CD4-positive, alpha-beta T cell (primary cell): ENCODE measurements around the gene LMNB1. TPM values are rescaled to one million over a fixed set of nuclear protein-coding genes. Genes with fewer than 3 reads are reported as not detected.

Source experiments
- ATAC-seq: fragments of 200-7000 bp; cut with Tn5 transposase; one replicate; pipeline ENCODE4 v1.10.0; 2022; ENCODE audit warnings: mild to moderate bottlenecking; ENCODE audit not compliant: poor library complexity
- CTCF ChIA-PET: fragments of 350-600 bp; sonication (Branson Sonifier 250); formaldehyde crosslinking; loops from one replicate; lab custom pipeline; 2021; ENCODE audit warnings: antibody characterized with exemption, inconsistent platforms; lab: Charles Lee
- POLR2A ChIA-PET: fragments of 350-600 bp; sonication (Branson Sonifier 250); formaldehyde crosslinking; loops from one replicate; lab custom pipeline; 2021; ENCODE audit warnings: antibody characterized with exemption, inconsistent platforms; lab: Charles Lee
- DNase-seq, 14 experiments: peaks; one replicate each; pipeline ENCODE4 v3.0.0-alpha.2; 2013 to 2020; ENCODE audit warnings: mixed read lengths in 2 of 14
- H3K27ac ChIP-seq, 2 donors: one replicate each; pipeline versions ENCODE4 v1.5.1 to v1.7.0; 2013; ENCODE audit warnings: low read length in 2 of 2, low read depth in 1 of 2, mild to moderate bottlenecking in 1 of 2
- H3K27me3 ChIP-seq, 2 experiments: 1 replicate in 1 of 2; 2 replicates in 1 of 2; pipeline versions ENCODE4 v1.6.1 to v1.7.0; 2013; ENCODE audit warnings: low read length in 2 of 2, control low read depth in 1 of 2, mild to moderate bottlenecking in 1 of 2, moderate library complexity in 1 of 2; ENCODE audit not compliant: insufficient read depth in 2 of 2, control insufficient read depth in 1 of 2
- H3K36me3 ChIP-seq: one replicate; pipeline ENCODE4 v1.6.1; 2013; ENCODE audit warnings: low read length, control low read depth; ENCODE audit not compliant: insufficient read depth
- H3K4me1 ChIP-seq: one replicate; pipeline ENCODE4 v1.6.1; 2013; ENCODE audit warnings: low read length, control low read depth; ENCODE audit not compliant: insufficient read depth
- H3K4me3 ChIP-seq: one replicate; pipeline ENCODE4 v1.5.1; 2013; ENCODE audit warnings: mild to moderate bottlenecking, low read length, moderate library complexity
- H3K9me3 ChIP-seq, 2 experiments: 1 replicate in 1 of 2; 2 replicates in 1 of 2; pipeline versions ENCODE4 v1.6.1 to v1.7.0; 2013; ENCODE audit warnings: low read length in 2 of 2, mild to moderate bottlenecking in 2 of 2, control low read depth in 1 of 2, moderate library complexity in 1 of 2; ENCODE audit not compliant: control insufficient read depth in 1 of 2, insufficient read depth in 1 of 2
- H3K27ac Mint-ChIP-seq: one replicate; pipeline ENCODE4 v1.8.0; 2020; ENCODE audit warnings: mixed read lengths
- H3K27me3 Mint-ChIP-seq: one replicate; pipeline ENCODE4 v1.8.0; 2021; ENCODE audit warnings: mixed read lengths
- H3K36me3 Mint-ChIP-seq: one replicate; pipeline ENCODE4 v1.8.0; 2021; ENCODE audit warnings: low read depth, mixed read lengths
- H3K4me1 Mint-ChIP-seq: one replicate; pipeline ENCODE4 v1.8.0; 2021; ENCODE audit warnings: low read depth, mixed read lengths
- H3K4me3 Mint-ChIP-seq: one replicate; pipeline ENCODE4 v1.8.0; 2020; ENCODE audit warnings: mild to moderate bottlenecking, mixed read lengths
- H3K9me3 Mint-ChIP-seq: one replicate; pipeline ENCODE4 v1.8.0; 2020; ENCODE audit warnings: mixed read lengths
- CTCF ChIP-seq: fragments of 200-600 bp; IDR thresholded peaks from one replicate; pipeline ENCODE4 v1.8.0; 2022; ENCODE audit warnings: antibody characterized with exemption, mild to moderate bottlenecking
- intact Hi-C, 2 experiments: fragments of 100-400 bp; cut with DNase I in 1 of 2; cut with micrococcal nuclease in 1 of 2; formaldehyde crosslinking; loops; one replicate each; pipeline versions ENCODE4 v1.15.1 to v1.9.0; 2023 to 2025; cut with DNase I, micrococcal nuclease
- total RNA-seq, 174 experiments: library from RNA in 2 of 174; stranded (reverse) in 2 of 174; gene quantifications; one replicate each; pipeline ENCODE4 v1.2.3 and lab custom pipeline; 2021 to 2026

The LMNB1 gene
- total RNA-seq, 2 experiments from 2014 or later: 30.6 to 31.1 TPM

GRCh38 chr5:126854526-126855110 is 77.7 kb downstream of the LMNB1 start:
- no peak for ATAC-seq

GRCh38 chr5:126855266-126855665 is 78.3 kb downstream of the LMNB1 start:
- no peaks in the 10 kb centered on the region for H3K27me3 Mint-ChIP-seq
- Histone ChIP-seq H3K36me3 (no peaks in the 10 kb centered on the region), H3K27ac (peak overlapping the region in 1 of 2 donors; percentile 23), H3K4me3 (no peak overlapping the region), H3K4me1 (peaks cover 42% of the 10 kb centered on the region), H3K27me3 (no peaks in the 10 kb centered on the region), H3K9me3 (peaks cover 0 to 10% of the 10 kb centered on the region in 2 experiments)
- ATAC-seq: no peak
- peak overlapping the region; percentile 66 for H3K4me3 Mint-ChIP-seq
- peak overlapping the region; percentile 93 for H3K27ac Mint-ChIP-seq
- H3K36me3 Mint-ChIP-seq: no peaks in the 10 kb centered on the region
- DNase-seq: peak in 3 of 14 experiments; percentile 20 to 51 (median 22)
- intact Hi-C loops: loop anchor here in 1 of 2 experiments (10.0 kb wide), 2 partner anchors 370 to 660 kb away; partner anchors contain the start of gene PRRC1
- no peak for TF ChIP-seq CTCF
- H3K4me1 Mint-ChIP-seq: peaks cover 53% of the 10 kb centered on the region
- ChIA-PET CTCF (no interaction called here), POLR2A (interaction anchor here (2.3 kb wide), 1 partner anchor 176 kb away, joined by 12 read pairs; the partner anchor contains the start of gene MARCHF3)
- H3K9me3 Mint-ChIP-seq: peaks cover 2% of the 10 kb centered on the region

More at GRCh38 chr5:126854526-126855110, 77.7 kb downstream of the LMNB1 start:
- H3K36me3 ChIP-seq: no peaks in the 10 kb centered on the region
- peak overlapping the region; percentile 100 for H3K27ac Mint-ChIP-seq
- H3K4me1 Mint-ChIP-seq: peaks cover 56% of the 10 kb centered on the region
- H3K27ac ChIP-seq: no peak overlapping the region
- H3K36me3 Mint-ChIP-seq: no peaks in the 10 kb centered on the region
- peaks cover 42% of the 10 kb centered on the region for H3K4me1 ChIP-seq
- no peak for TF ChIP-seq CTCF
- H3K27me3 ChIP-seq: no peaks in the 10 kb centered on the region
- intact Hi-C loops: loop anchor here (5.0 to 10.0 kb wide), 4 partner anchors 42 to 660 kb away; partner anchors contain the start of genes MARCHF3 (in 1 of the 2) and PRRC1 (in 1 of the 2)
- H3K9me3 Mint-ChIP-seq: peaks cover 2% of the 10 kb centered on the region
- peaks cover 0 to 10% of the 10 kb centered on the region in 2 experiments for H3K9me3 ChIP-seq
- no peaks in the 10 kb centered on the region for H3K27me3 Mint-ChIP-seq
- peak in 1 of 14 experiments; percentile 21 for DNase-seq
- CTCF ChIA-PET: no interaction called here
- no peak overlapping the region for H3K4me3 ChIP-seq
- H3K4me3 Mint-ChIP-seq: peak overlapping the region; percentile 66
- POLR2A ChIA-PET: interaction anchor here (0.9 to 4.1 kb wide), 7 partner anchors 9 to 216 kb away, joined by 3 to 50 read pairs (median 11); partner anchors contain the start of genes LMNB1 and MARCHF3

DNA sequence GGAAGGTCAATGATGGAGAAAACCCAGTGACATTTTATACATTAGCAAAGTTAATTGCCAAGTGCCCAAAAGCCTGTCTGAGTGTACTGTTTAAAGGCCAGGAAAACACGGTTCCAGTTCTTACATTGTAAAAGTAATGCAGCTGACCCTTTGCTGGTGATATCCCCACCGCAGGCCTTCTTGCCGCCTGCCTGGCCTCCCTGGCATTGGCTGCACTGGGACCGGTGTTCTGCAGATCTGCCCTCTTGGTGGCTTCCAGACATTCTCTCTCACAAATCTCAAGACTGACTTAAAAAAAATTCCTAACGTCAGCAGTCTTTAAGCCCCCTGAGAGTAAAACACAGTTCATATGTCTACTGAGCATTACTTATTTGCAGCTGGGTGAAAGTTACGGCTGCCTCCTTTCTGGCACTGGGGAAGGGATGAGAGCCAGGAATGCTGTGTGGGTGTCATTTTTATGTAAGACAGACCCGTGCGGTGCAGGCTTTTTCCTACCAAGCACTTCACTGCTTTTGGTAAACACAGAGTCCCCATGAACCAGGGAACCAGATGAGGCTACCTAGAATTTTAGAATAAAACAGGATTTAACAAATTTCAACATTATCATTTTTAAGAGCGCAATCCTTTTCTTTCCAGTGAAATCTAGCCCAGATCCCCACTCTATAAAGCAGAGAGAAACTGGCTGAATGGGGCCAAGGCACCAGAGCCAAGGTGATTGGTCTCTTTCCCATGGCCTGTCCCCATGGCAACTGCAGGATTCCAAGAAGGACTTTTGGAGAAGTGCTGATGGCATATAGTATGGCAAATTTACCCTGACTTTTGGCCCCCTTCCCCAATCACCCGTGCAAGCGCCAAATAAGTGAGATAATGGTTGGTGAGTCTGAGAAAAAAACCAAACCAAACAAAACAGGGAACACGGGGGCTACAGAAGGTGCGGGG is 80.8 kb downstream of the LMNB1 start:
- Mint-ChIP-seq H3K36me3 (no peaks in the 10 kb centered on the region), H3K27me3 (no peaks in the 10 kb centered on the region), H3K4me1 (peaks cover 31% of the 10 kb centered on the region), H3K9me3 (peaks cover 2% of the 10 kb centered on the region), H3K4me3 (no peak overlapping the region), H3K27ac (no peak overlapping the region)
- Histone ChIP-seq H3K27ac (no peak overlapping the region), H3K4me3 (no peak overlapping the region), H3K36me3 (no peaks in the 10 kb centered on the region), H3K27me3 (no peaks in the 10 kb centered on the region), H3K4me1 (peaks cover 22% of the 10 kb centered on the region), H3K9me3 (peaks cover 0 to 10% of the 10 kb centered on the region in 2 experiments)
- ChIA-PET POLR2A (no interaction called here), CTCF (no interaction called here)
- TF ChIP-seq CTCF: no peak
- DNase-seq (no peak), ATAC-seq (no peak)
- intact Hi-C loops: loop anchor here in 1 of 2 experiments (10.0 kb wide), 2 partner anchors 367 to 657 kb away; partner anchors contain the start of gene PRRC1
